DOHH2 (cell line): ENCODE data around the gene TIGD3.

Source experiments
- H3F3A ChIP-seq: fragments of 200-600 bp; sonication (generic), shearing (Covaris generic); 2 replicates; pipeline ENCODE4 v1.6.0; 2016; ENCODE audit warnings: antibody characterized with exemption, mild to moderate bottlenecking; ENCODE audit not compliant: control insufficient read depth, insufficient read depth
- H3K27ac ChIP-seq: fragments of 200-600 bp; sonication (generic); 2 replicates; pipeline ENCODE4 v1.5.1; 2014; ENCODE audit warnings: low read depth, mild to moderate bottlenecking, low read length, moderate library complexity
- H3K27me3 ChIP-seq: fragments of 200-600 bp; sonication (generic); 2 replicates; pipeline ENCODE4 v1.6.1; 2014; ENCODE audit warnings: mild to moderate bottlenecking, low read length, mixed read lengths; ENCODE audit not compliant: control insufficient read depth
- H3K36me3 ChIP-seq: fragments of 200-600 bp; sonication (generic); 2 replicates; pipeline ENCODE4 v1.6.1; 2014; ENCODE audit warnings: mild to moderate bottlenecking, low read length, moderate library complexity, mixed read lengths; ENCODE audit not compliant: control insufficient read depth
- H3K4me1 ChIP-seq: fragments of 200-600 bp; sonication (generic); 2 replicates; pipeline ENCODE4 v1.6.1; 2014; ENCODE audit warnings: mild to moderate bottlenecking, low read length, mixed read lengths; ENCODE audit not compliant: control insufficient read depth
- H3K4me2 ChIP-seq: fragments of 200-600 bp; sonication (generic); 2 replicates; pipeline ENCODE4 v1.6.0; 2014; ENCODE audit warnings: mild to moderate bottlenecking, low read length, moderate library complexity
- H3K4me3 ChIP-seq: fragments of 200-600 bp; sonication (generic); 2 replicates; pipeline ENCODE4 v1.5.1; 2014; ENCODE audit warnings: mild to moderate bottlenecking, low read length, mixed read lengths
- H3K79me2 ChIP-seq: fragments of 200-600 bp; sonication (generic); 2 replicates; pipeline ENCODE4 v1.6.1; 2014; ENCODE audit warnings: mild to moderate bottlenecking, low read length, mixed read lengths; ENCODE audit not compliant: control insufficient read depth
- H3K9me2 ChIP-seq: fragments of 200-600 bp; sonication (generic); replicated peaks from 2 replicates; pipeline ENCODE4 v1.6.1; 2014; ENCODE audit warnings: mild to moderate bottlenecking, low read length, mixed read lengths; ENCODE audit not compliant: control insufficient read depth
- H3K9me3 ChIP-seq: fragments of 200-600 bp; sonication (generic); 2 replicates; pipeline ENCODE4 v1.6.1; 2014; ENCODE audit warnings: antibody characterized with exemption, low read length, mixed read lengths; ENCODE audit not compliant: control insufficient read depth, insufficient read depth
- H4K20me1 ChIP-seq: fragments of 200-600 bp; sonication (generic); 2 replicates; pipeline ENCODE4 v1.6.0; 2014; ENCODE audit warnings: low read depth, mild to moderate bottlenecking, antibody characterized with exemption, low read length, moderate library complexity; ENCODE audit not compliant: control insufficient read depth, insufficient read depth
- CTCF ChIP-seq: fragments of 200-600 bp; sonication (generic); IDR thresholded peaks from one replicate; pipeline ENCODE4 v1.5.1; 2014; ENCODE audit warnings: antibody characterized with exemption, mild to moderate bottlenecking, low read depth, low read length; ENCODE audit not compliant: poor library complexity, severe bottlenecking
- EZH2phosphoT487 ChIP-seq: fragments of 200-600 bp; sonication (generic); IDR thresholded peaks from 2 replicates; pipeline ENCODE4 v1.6.1; 2017; ENCODE audit warnings: borderline replicate concordance, mild to moderate bottlenecking, antibody characterized with exemption, low read length, moderate library complexity, mixed read lengths

TIGD3 gene

DNA sequence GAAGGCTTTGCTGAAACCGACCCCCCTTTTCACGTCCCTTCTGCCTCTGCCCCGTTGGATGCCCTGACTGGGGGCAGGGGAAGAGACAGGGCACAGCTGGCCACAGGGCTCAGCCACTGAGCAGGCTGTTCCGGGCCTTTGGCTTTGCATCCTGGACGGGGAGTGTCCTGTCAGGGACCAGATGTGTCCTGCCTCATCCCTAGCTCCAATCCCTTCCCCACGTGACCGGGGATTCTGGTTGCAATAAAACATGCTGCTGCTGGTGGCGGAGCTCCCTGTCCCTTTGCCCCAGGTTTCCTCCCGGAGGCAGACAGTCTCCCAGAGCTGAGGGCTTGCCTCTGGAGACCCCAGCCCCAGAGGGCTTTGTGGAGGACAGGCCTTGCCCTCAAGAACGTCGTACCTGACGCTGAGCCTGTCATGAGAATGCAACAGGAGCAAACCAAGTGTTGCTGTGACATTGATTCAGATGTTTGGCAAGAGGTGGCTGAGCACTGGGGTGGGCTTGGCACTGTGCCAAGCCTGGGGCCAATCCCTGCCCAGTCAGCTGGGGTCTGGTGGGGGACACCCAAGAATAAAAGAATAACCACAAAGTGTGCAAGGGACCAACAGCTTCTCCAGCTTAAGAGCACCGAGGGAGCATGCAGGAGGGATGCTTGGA is 32.6 kb upstream of the TIGD3 start:
- TF ChIP-seq CTCF (no peak), EZH2phosphoT487 (no peak)
- H3K79me2 ChIP-seq = no peaks in the 10 kb centered on the region
- no peak overlapping the region for H3K27ac ChIP-seq
- no peaks in the 10 kb centered on the region for H3K36me3 ChIP-seq
- no peaks in the 10 kb centered on the region for H4K20me1 ChIP-seq
- no peaks in the 10 kb centered on the region for H3K27me3 ChIP-seq
- no peak overlapping the region for H3K4me3 ChIP-seq
- no peak overlapping the region for H3K4me2 ChIP-seq
- H3K9me2 ChIP-seq = no peaks in the 10 kb centered on the region
- H3F3A ChIP-seq = 0 out of 2 replicates have a peak, but pooled peaks cover 6% of the 10 kb centered on the region
- peaks cover 5% of the 10 kb centered on the region; the same call in 1 of the 2 replicates for H3K4me1 ChIP-seq
- H3K9me3 ChIP-seq = no peaks in the 10 kb centered on the region

GRCh38 chr11:65323813-65324212 is 30.7 kb upstream of the TIGD3 start:
- no peaks in the 10 kb centered on the region for H3K79me2 ChIP-seq
- H4K20me1 ChIP-seq = no peaks in the 10 kb centered on the region
- TF ChIP-seq CTCF = no peak
- no peak for TF ChIP-seq EZH2phosphoT487
- no peaks in the 10 kb centered on the region for H3K9me3 ChIP-seq
- no peaks in the 10 kb centered on the region for H3K27me3 ChIP-seq
- H3K4me3 ChIP-seq = no peak overlapping the region
- no peak overlapping the region for H3K4me2 ChIP-seq
- H3K36me3 ChIP-seq = no peaks in the 10 kb centered on the region
- peaks cover 2% of the 10 kb centered on the region for H3K4me1 ChIP-seq
- no peak overlapping the region for H3K27ac ChIP-seq
- H3F3A ChIP-seq = no peaks in the 10 kb centered on the region
- H3K9me2 ChIP-seq = no peaks in the 10 kb centered on the region

- H3K4me2 ChIP-seq = no peak overlapping the region
- no peak overlapping the region for H3K4me3 ChIP-seq
- H3K27ac ChIP-seq = no peak overlapping the region
- H4K20me1 ChIP-seq = no peaks in the 10 kb centered on the region
- no peaks in the 10 kb centered on the region for H3K27me3 ChIP-seq
- H3K9me2 ChIP-seq = no peaks in the 10 kb centered on the region
- H3K9me3 ChIP-seq = no peaks in the 10 kb centered on the region
- 0 out of 2 replicates have a peak, but pooled peaks cover 3% of the 10 kb centered on the region for H3F3A ChIP-seq
- no peaks in the 10 kb centered on the region for H3K79me2 ChIP-seq
- H3K4me1 ChIP-seq = peaks cover 18% of the 10 kb centered on the region
- TF ChIP-seq CTCF (no peak), EZH2phosphoT487 (no peak)
- H3K36me3 ChIP-seq = no peaks in the 10 kb centered on the region
These were observed 29.1 kb upstream of the TIGD3 start for GRCh38 chr11:65325435-65325834.
